ENCODE data around the gene EPN3. TPM values are rescaled to one million over a fixed set of nuclear protein-coding genes. Genes with fewer than 3 reads are reported as not detected.

Gene EPN3
- total and polyA plus RNA-seq, 2 donors: 2.2 to 5.3 TPM

DNA sequence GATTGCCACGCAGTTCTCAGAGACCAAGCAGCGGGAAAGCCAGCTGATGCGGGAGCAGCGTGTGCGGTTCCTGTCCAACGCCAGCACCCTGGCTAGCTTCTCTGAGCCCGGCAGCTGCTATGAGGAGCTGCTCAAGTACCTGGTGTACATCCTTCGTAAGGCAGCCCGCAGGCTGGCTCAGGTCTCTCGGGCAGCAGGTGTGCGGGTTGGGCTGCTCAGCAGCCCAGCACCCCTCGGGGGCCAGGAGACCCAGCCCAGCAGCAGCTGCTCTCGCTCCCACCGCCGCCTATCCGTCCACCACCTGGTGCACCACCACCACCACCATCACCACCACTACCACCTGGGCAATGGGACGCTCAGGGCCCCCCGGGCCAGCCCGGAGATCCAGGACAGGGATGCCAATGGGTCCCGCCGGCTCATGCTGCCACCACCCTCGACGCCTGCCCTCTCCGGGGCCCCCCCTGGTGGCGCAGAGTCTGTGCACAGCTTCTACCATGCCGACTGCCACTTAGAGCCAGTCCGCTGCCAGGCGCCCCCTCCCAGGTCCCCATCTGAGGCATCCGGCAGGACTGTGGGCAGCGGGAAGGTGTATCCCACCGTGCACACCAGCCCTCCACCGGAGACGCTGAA, 43.2 kb downstream of the EPN3 start:
- no peak overlapping the region for H3K27ac ChIP-seq (ENCODE audit: low read depth in 1 of 2, low read length in 1 of 2)
- H3K4me3 ChIP-seq (ENCODE audit: low read length in 2 of 2): no peak overlapping the region
- no peaks in the 10 kb centered on the region for H3K4me1 ChIP-seq (ENCODE audit: control insufficient read depth in 2 of 2, insufficient read depth in 2 of 2, low read length in 2 of 2)
- H3K9me3 ChIP-seq (ENCODE audit: control insufficient read depth in 2 of 2, insufficient read depth in 1 of 2, low read length in 1 of 2): no peaks in the 10 kb centered on the region
- peaks cover 0 to 23% of the 10 kb centered on the region in 2 donors for H3K27me3 ChIP-seq (ENCODE audit: control insufficient read depth in 2 of 2, insufficient read depth in 1 of 2, low read length in 1 of 2)
- WGBS: 90% methylated on average over 33 of the region's 33 CpGs
- DNase-seq (ENCODE audit: low read depth in 6 of 9, low spot score in 9 of 9): no peak
- no peaks in the 10 kb centered on the region for H3K36me3 ChIP-seq (ENCODE audit: control insufficient read depth in 2 of 2, insufficient read depth in 2 of 2, low read length in 1 of 2)

DNA sequence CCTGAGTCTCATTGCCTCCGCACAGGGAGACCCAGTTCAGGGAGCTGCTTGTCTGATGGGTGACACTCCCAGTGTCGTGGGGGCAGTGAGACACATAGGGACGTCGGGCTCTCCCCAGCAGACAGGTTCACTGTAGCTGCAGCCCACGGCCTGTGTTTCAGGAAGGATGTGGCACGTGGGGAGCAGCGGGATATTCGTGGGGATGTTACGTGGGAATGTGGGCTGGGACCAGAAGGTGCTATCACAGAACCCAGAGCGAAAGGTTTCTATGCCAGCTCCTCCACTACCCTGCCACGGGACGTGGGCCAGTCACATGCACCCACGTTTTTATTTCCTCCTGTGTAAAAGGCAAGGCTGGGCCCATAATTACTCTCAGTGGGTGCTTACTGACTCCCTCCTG, 44.3 kb downstream of the EPN3 start:
- H3K4me1 ChIP-seq (ENCODE audit: control insufficient read depth in 2 of 2, insufficient read depth in 2 of 2, low read length in 2 of 2): no peaks in the 10 kb centered on the region
- no peak for DNase-seq (ENCODE audit: low read depth in 6 of 9, low spot score in 9 of 9)
- H3K9me3 ChIP-seq (ENCODE audit: control insufficient read depth in 2 of 2, insufficient read depth in 1 of 2, low read length in 1 of 2): no peaks in the 10 kb centered on the region
- no peak overlapping the region for H3K4me3 ChIP-seq (ENCODE audit: low read length in 2 of 2)
- 72% methylated on average over 13 of the region's 13 CpGs for WGBS
- no peaks in the 10 kb centered on the region for H3K36me3 ChIP-seq (ENCODE audit: control insufficient read depth in 2 of 2, insufficient read depth in 2 of 2, low read length in 1 of 2)
- no peak overlapping the region for H3K27ac ChIP-seq (ENCODE audit: low read depth in 1 of 2, low read length in 1 of 2)
- peaks cover 0 to 17% of the 10 kb centered on the region in 2 donors for H3K27me3 ChIP-seq (ENCODE audit: control insufficient read depth in 2 of 2, insufficient read depth in 1 of 2, low read length in 1 of 2)

DNA sequence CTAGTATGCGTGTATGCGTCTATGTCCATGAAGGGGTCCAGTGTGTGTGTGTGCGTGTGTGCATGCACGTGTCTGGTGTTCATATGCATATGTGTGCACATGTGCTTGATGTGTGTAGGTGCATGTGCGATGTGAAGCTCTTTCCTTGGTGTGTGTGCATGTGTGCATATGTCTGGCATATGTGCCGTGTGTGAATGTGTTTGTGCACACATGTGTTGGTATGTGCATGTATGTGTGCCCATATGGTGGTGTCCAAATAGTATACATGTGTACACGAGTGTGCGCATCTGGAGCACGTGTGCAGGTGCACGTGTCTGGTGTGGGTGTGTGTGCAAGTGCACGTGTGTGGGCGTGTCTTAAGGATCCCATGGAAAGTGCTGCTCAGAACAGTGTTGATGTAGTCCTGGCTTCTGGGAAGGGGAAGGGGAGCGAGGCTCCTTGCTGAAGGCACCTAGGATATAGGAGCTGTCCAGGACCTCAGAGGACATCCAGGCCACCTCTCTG, 45.0 kb downstream of the EPN3 start:
- Histone ChIP-seq H3K27ac (ENCODE audit: low read depth in 1 of 2, low read length in 1 of 2) (no peak overlapping the region), H3K27me3 (ENCODE audit: control insufficient read depth in 2 of 2, insufficient read depth in 1 of 2, low read length in 1 of 2) (peaks cover 0 to 15% of the 10 kb centered on the region in 2 donors), H3K4me1 (ENCODE audit: control insufficient read depth in 2 of 2, insufficient read depth in 2 of 2, low read length in 2 of 2) (no peaks in the 10 kb centered on the region), H3K9me3 (ENCODE audit: control insufficient read depth in 2 of 2, insufficient read depth in 1 of 2, low read length in 1 of 2) (no peaks in the 10 kb centered on the region), H3K36me3 (ENCODE audit: control insufficient read depth in 2 of 2, insufficient read depth in 2 of 2, low read length in 1 of 2) (no peaks in the 10 kb centered on the region), H3K4me3 (ENCODE audit: low read length in 2 of 2) (no peak overlapping the region)
- no peak for DNase-seq (ENCODE audit: low read depth in 6 of 9, low spot score in 9 of 9)
- 95% methylated on average over 13 of the region's 13 CpGs for WGBS

DNA sequence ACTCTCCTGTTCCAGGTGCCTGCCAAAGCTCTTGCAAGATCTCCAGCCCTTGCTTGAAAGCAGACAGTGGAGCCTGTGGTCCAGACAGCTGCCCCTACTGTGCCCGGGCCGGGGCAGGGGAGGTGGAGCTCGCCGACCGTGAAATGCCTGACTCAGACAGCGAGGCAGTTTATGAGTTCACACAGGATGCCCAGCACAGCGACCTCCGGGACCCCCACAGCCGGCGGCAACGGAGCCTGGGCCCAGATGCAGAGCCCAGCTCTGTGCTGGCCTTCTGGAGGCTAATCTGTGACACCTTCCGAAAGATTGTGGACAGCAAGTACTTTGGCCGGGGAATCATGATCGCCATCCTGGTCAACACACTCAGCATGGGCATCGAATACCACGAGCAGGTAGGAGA, 45.6 kb downstream of the EPN3 start:
- no peak overlapping the region for H3K4me3 ChIP-seq (ENCODE audit: low read length in 2 of 2)
- 95% methylated on average over 16 of the region's 16 CpGs for WGBS
- no peak for DNase-seq (ENCODE audit: low read depth in 6 of 9, low spot score in 9 of 9)

DNA sequence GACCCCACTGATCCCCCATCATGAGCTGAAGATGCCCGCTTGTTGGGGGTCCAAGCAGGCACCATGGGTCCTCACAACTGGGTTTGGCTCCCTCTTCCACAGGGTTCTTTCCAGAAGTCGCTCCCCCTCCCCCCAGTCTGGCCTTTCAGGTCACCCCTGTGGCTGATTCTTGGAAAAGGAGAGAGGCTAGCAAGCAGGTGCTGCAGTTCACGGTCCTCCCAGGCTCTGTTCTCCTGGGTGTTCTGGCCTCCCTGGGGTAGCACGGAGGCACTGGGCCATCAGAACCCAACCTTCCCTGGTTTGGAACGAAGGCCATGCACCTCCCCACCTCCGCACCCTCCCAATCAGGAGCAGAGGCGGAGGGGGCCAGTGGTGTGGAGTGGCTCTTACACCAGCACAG, 46.9 kb downstream of the EPN3 start:
- DNase-seq (ENCODE audit: low read depth in 6 of 9, low spot score in 9 of 9): no peak
- Histone ChIP-seq H3K9me3 (ENCODE audit: control insufficient read depth in 2 of 2, insufficient read depth in 1 of 2, low read length in 1 of 2) (no peaks in the 10 kb centered on the region), H3K36me3 (ENCODE audit: control insufficient read depth in 2 of 2, insufficient read depth in 2 of 2, low read length in 1 of 2) (no peaks in the 10 kb centered on the region), H3K4me1 (ENCODE audit: control insufficient read depth in 2 of 2, insufficient read depth in 2 of 2, low read length in 2 of 2) (no peaks in the 10 kb centered on the region), H3K27ac (ENCODE audit: low read depth in 1 of 2, low read length in 1 of 2) (no peak overlapping the region), H3K4me3 (ENCODE audit: low read length in 2 of 2) (no peak overlapping the region), H3K27me3 (ENCODE audit: control insufficient read depth in 2 of 2, insufficient read depth in 1 of 2, low read length in 1 of 2) (peaks cover 0 to 21% of the 10 kb centered on the region in 2 donors)
- 94% methylated on average over 7 of the region's 7 CpGs for WGBS

More for the DNA sequence above, 45.6 kb downstream of the EPN3 start:
- no peaks in the 10 kb centered on the region for H3K4me1 ChIP-seq (ENCODE audit: control insufficient read depth in 2 of 2, insufficient read depth in 2 of 2, low read length in 2 of 2)
- H3K36me3 ChIP-seq (ENCODE audit: control insufficient read depth in 2 of 2, insufficient read depth in 2 of 2, low read length in 1 of 2): no peaks in the 10 kb centered on the region
- no peak overlapping the region for H3K27ac ChIP-seq (ENCODE audit: low read depth in 1 of 2, low read length in 1 of 2)
- peaks cover 0 to 17% of the 10 kb centered on the region in 2 donors for H3K27me3 ChIP-seq (ENCODE audit: control insufficient read depth in 2 of 2, insufficient read depth in 1 of 2, low read length in 1 of 2)
- H3K9me3 ChIP-seq (ENCODE audit: control insufficient read depth in 2 of 2, insufficient read depth in 1 of 2, low read length in 1 of 2): no peaks in the 10 kb centered on the region

DNA sequence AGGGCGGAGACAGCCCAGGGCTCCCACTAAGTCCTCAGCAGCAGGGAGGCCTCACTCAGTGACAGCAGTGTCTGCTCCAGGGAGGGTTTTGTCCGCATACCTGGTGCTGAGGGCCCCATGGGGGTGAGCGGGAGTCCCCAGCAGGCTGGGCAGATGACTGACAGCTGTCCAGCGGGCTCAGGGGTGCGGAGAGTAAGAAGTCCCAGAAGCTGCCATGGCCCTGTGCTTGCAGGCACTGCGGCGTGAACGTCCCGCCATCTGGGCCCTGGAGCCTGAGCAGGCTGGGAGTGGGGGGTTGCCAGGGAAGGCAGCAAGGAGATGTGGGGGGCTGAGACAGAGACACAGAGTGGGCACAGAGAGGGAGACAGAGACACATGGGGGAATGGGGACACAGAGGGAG, 48.1 kb downstream of the EPN3 start:
- WGBS: 97% methylated on average over 9 of the region's 9 CpGs
- Histone ChIP-seq H3K36me3 (ENCODE audit: control insufficient read depth in 2 of 2, insufficient read depth in 2 of 2, low read length in 1 of 2) (no peaks in the 10 kb centered on the region), H3K27ac (ENCODE audit: low read depth in 1 of 2, low read length in 1 of 2) (no peak overlapping the region), H3K4me3 (ENCODE audit: low read length in 2 of 2) (no peak overlapping the region), H3K9me3 (ENCODE audit: control insufficient read depth in 2 of 2, insufficient read depth in 1 of 2, low read length in 1 of 2) (no peaks in the 10 kb centered on the region), H3K27me3 (ENCODE audit: control insufficient read depth in 2 of 2, insufficient read depth in 1 of 2, low read length in 1 of 2) (peaks cover 0 to 23% of the 10 kb centered on the region in 2 donors), H3K4me1 (ENCODE audit: control insufficient read depth in 2 of 2, insufficient read depth in 2 of 2, low read length in 2 of 2) (no peaks in the 10 kb centered on the region)
- no peak for DNase-seq (ENCODE audit: low read depth in 6 of 9, low spot score in 9 of 9)

DNA sequence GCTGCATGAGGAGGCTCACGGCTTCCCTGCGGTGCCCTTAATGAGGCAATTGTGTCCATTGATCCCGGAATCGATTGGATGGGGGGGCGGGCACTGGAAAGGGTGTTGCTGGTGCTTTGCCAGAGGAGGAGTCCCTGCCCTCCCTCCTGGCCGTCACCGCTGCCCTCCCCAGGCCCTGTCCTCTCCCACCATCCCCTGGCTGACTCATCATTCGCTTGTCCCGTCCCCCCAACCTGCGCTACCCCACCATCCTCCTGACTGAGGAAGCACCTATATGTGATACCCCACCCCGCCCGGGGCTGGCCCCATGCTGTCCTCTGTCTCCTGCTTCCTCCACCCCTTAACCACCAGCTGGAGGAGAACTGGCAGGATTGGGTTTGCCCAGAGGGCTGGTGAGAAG, 48.8 kb downstream of the EPN3 start:
- DNase-seq (ENCODE audit: low read depth in 6 of 9, low spot score in 9 of 9): no peak
- no peaks in the 10 kb centered on the region for H3K36me3 ChIP-seq (ENCODE audit: control insufficient read depth in 2 of 2, insufficient read depth in 2 of 2, low read length in 1 of 2)
- H3K4me3 ChIP-seq (ENCODE audit: low read length in 2 of 2): no peak overlapping the region
- no peaks in the 10 kb centered on the region for H3K4me1 ChIP-seq (ENCODE audit: control insufficient read depth in 2 of 2, insufficient read depth in 2 of 2, low read length in 2 of 2)
- H3K27ac ChIP-seq (ENCODE audit: low read depth in 1 of 2, low read length in 1 of 2): no peak overlapping the region
- H3K27me3 ChIP-seq (ENCODE audit: control insufficient read depth in 2 of 2, insufficient read depth in 1 of 2, low read length in 1 of 2): peaks cover 0 to 29% of the 10 kb centered on the region in 2 donors
- no peaks in the 10 kb centered on the region for H3K9me3 ChIP-seq (ENCODE audit: control insufficient read depth in 2 of 2, insufficient read depth in 1 of 2, low read length in 1 of 2)
- WGBS: 96% methylated on average over 12 of the region's 12 CpGs

DNA sequence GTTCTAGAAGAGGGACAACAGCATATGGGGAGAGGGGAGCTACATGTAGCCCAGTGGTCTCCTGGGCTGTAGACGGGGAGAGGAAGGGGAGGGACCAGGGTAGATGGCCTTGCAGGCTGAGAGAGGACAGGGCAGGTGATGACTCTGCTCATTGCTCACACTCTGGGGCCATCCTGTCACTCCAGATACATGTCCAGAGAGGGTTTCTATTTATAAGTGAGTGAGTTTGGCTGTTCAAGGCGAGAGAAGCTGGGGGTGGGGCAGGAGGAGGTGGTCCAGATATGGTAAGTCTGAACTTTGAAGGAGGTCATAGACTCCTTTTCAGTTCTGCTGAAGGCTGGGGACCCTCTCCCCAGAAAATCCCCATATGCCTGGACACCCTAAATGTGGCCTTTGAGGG, 50.2 kb downstream of the EPN3 start:
- H3K4me3 ChIP-seq (ENCODE audit: low read length in 2 of 2): no peak overlapping the region
- H3K36me3 ChIP-seq (ENCODE audit: control insufficient read depth in 2 of 2, insufficient read depth in 2 of 2, low read length in 1 of 2): no peaks in the 10 kb centered on the region
- no peaks in the 10 kb centered on the region for H3K4me1 ChIP-seq (ENCODE audit: control insufficient read depth in 2 of 2, insufficient read depth in 2 of 2, low read length in 2 of 2)
- no peak for DNase-seq (ENCODE audit: low read depth in 6 of 9, low spot score in 9 of 9)
- no peak overlapping the region for H3K27ac ChIP-seq (ENCODE audit: low read depth in 1 of 2, low read length in 1 of 2)
- 90% methylated on average over 2 of the region's 2 CpGs for WGBS
- no peaks in the 10 kb centered on the region for H3K9me3 ChIP-seq (ENCODE audit: control insufficient read depth in 2 of 2, insufficient read depth in 1 of 2, low read length in 1 of 2)
- H3K27me3 ChIP-seq (ENCODE audit: control insufficient read depth in 2 of 2, insufficient read depth in 1 of 2, low read length in 1 of 2): peaks cover 0 to 37% of the 10 kb centered on the region in 2 donors

DNA sequence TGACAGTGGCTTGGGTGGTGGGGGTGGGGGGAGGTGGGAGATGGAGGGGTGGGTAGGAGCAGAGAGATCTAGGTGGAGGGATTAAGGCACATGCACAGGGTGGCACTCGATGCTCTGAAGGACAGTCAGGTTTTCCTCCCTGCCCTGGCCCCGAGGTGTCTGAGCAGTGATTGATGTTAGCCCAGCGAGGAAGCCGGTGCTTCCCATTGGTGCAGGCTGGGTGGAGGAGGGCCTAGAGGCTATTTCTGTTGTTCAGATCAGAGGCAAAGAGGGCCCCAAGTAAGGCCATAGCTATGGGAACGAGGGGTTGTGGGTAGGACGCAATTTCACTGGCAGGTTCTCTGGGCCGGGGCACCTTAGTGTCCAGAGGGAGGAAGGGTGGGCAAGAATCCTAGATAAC, 51.1 kb downstream of the EPN3 start:
- H3K4me1 ChIP-seq (ENCODE audit: control insufficient read depth in 2 of 2, insufficient read depth in 2 of 2, low read length in 2 of 2): peaks cover 0 to 3% of the 10 kb centered on the region in 2 donors
- H3K9me3 ChIP-seq (ENCODE audit: control insufficient read depth in 2 of 2, insufficient read depth in 1 of 2, low read length in 1 of 2): no peaks in the 10 kb centered on the region
- WGBS: 63% methylated on average over 7 of the region's 7 CpGs

More for the DNA sequence above, 51.1 kb downstream of the EPN3 start:
- peaks cover 0 to 33% of the 10 kb centered on the region in 2 donors for H3K27me3 ChIP-seq (ENCODE audit: control insufficient read depth in 2 of 2, insufficient read depth in 1 of 2, low read length in 1 of 2)
- no peak overlapping the region for H3K27ac ChIP-seq (ENCODE audit: low read depth in 1 of 2, low read length in 1 of 2)
- DNase-seq (ENCODE audit: low read depth in 6 of 9, low spot score in 9 of 9): no peak
- no peak overlapping the region for H3K4me3 ChIP-seq (ENCODE audit: low read length in 2 of 2)
- no peaks in the 10 kb centered on the region for H3K36me3 ChIP-seq (ENCODE audit: control insufficient read depth in 2 of 2, insufficient read depth in 2 of 2, low read length in 1 of 2)
